G401.6 (cell line): ENCODE measurements around the gene PLD4.
"Not testable (repeated sequence)": the region's sequence is repeated elsewhere in the genome, so short reads cannot be mapped to it uniquely, and the experiment has no call there.

Experiments used
- FAIRE-seq: peaks from 2 replicates; lab custom pipeline; 2012; peaks lifted over from hg19 to GRCh38; lab: Jason Lieb, UNC

Gene PLD4

DNA sequence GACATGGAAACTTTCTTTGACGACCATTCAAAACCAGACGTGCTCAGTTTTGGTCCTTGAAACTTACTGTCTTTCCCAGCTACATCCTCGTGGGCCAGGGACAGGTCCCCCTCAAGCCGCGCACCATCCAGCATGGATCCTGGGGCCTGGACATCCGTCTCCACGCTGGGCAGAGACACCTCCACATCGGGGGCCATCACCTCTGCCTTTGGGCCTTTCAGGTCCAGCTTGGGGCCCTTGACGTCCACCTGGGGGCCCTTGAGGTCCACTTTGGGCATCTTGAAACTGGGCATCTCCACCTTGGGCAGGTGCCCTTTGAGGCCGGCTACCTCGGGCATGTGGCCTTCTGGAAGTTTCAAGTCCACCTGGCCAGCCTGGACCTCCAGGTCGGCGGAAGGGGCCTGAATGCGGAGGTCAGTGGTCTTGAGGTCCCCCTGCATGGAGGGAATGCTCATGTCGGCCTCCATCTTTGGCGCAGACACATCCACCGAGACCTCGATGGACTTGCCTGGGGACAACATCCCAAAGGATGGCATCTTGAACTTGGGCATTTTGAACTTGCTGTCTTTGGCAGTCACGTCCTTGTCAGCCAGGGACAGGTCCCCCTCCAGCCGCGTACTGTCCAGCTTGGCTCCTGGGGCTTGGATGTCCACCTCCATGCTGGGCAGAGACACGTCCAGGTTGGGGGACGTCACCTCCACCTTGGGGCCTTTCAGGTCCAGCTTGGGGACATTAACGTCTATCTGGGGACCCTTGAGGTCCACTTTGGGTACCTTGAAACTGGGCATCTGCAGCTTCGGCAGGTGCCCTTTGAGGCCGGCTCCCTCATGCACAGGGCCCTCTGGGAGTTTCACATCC, 17.1 kb downstream of the PLD4 start:
- no peak for FAIRE-seq

GRCh38 chr14:104942586-104942985, 17.9 kb downstream of the PLD4 start:
- FAIRE-seq, result no peak

GRCh38 chr14:104943216-104944015, 18.7 kb downstream of the PLD4 start:
- not testable (repeated sequence) for FAIRE-seq

GRCh38 chr14:104944016-104944308, 19.3 kb downstream of the PLD4 start:
- not testable (repeated sequence) for FAIRE-seq

- not testable (repeated sequence) for FAIRE-seq
Observed at GRCh38 chr14:104944436-104945205, 19.9 kb downstream of the PLD4 start.

- not testable (repeated sequence) for FAIRE-seq
Observed at GRCh38 chr14:104945266-104945665, 20.6 kb downstream of the PLD4 start.

- not testable (repeated sequence) for FAIRE-seq
Observed at GRCh38 chr14:104945986-104946965, 21.6 kb downstream of the PLD4 start.

DNA sequence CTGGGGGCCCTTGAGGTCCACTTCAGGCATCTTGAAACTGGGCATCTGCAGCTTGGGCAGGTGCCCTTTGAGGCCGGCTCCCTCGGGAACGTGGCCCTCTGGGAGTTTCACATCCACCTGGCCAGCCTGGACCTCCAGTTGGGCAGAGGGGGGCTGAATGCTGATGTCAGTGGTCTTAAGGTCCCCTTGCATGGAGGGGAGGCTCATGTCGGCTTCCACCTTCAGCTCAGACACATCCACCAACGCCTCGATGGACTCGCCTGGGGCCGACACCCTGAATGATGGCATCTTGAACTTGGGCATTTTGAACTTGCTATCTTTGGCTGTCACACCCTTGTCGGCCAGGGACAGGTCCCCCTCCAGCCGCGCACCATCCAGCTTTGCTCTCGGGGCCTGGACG, 22.5 kb downstream of the PLD4 start:
- FAIRE-seq, result not testable (repeated sequence)

DNA sequence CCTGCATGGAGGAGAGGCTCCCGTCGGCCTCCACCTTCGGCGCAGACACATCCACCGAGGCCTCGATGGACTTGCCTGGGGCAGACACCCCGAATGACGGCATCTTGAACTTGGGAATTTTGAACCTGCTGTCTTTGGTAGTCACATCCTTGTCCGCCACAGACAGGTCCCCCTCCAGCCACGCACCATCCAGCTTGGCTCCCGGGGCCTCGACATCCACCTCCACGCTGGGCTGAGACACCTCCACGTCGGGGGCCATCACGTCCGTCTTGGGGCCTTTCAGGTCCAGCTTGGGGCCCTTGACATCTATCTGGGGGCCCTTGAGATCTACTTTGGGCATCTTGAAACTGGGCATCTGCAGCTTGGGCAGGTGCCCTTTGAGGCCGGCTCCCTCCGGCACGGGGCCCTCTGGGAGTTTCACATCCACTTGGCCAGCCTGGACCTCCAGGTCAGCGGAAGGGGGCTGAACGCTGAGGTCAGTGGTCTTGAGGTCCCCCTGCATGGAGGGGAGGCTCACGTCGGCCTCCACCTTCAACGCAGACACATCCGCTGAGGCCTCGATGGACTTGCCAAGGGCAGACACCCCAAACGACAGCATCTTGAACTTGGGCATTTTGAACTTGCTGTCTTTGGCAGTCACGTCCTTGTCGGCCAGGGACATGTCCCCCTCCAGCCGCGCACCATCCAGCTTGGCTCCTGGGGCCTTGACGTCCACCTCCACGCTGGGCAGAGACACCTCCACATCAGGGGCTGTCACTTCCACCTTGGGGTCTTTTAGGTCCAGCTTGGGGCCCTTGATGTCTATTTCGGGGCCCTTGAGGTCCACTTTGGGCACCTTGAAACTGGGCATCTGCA, 23.4 kb downstream of the PLD4 start:
- not testable (repeated sequence) for FAIRE-seq

DNA sequence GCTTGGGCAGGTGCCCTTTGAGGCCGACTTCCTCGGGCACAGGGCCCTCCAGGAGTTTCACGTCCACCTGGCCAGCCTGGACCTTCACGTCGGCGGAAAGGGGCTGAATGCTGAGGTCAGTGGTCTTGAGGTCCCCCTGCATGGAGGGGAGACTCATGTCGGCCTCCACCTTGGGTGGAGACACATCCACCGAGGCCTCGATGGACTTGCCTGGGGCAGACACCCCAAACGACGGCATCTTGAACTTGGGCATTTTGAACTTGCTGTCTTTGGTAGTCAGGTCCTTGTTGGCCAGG, 24.0 kb downstream of the PLD4 start:
- no peak for FAIRE-seq

GRCh38 chr14:104949406-104949955, 24.8 kb downstream of the PLD4 start:
- not testable (repeated sequence) for FAIRE-seq

- no peak for FAIRE-seq
Observed at GRCh38 chr14:104950021-104950420, 25.3 kb downstream of the PLD4 start.

- FAIRE-seq, result not testable (repeated sequence)
Observed at GRCh38 chr14:104950701-104951100, 26.0 kb downstream of the PLD4 start.

- FAIRE-seq, result not testable (repeated sequence)
Observed at GRCh38 chr14:104951863-104952657, 27.4 kb downstream of the PLD4 start.

DNA sequence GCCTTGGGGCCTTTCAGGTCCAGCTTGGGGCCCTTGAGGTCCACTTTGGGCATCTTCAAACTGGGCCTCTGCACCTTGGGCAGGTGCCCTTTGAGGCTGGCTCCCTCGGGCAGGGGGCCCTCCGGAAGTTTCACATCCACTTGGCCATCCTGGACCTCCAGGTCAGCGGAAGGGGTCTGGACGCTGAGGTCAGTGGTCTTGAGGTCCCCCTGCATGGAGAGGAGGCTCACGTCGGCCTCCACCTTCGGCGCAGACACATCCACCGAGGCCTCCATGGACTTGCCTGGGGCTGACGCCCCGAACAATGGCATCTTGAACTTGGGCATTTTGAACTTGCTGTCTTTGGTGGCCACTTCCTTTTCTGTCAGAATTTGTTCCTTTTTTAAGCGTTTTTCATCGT, 28.4 kb downstream of the PLD4 start:
- FAIRE-seq, result no peak

DNA sequence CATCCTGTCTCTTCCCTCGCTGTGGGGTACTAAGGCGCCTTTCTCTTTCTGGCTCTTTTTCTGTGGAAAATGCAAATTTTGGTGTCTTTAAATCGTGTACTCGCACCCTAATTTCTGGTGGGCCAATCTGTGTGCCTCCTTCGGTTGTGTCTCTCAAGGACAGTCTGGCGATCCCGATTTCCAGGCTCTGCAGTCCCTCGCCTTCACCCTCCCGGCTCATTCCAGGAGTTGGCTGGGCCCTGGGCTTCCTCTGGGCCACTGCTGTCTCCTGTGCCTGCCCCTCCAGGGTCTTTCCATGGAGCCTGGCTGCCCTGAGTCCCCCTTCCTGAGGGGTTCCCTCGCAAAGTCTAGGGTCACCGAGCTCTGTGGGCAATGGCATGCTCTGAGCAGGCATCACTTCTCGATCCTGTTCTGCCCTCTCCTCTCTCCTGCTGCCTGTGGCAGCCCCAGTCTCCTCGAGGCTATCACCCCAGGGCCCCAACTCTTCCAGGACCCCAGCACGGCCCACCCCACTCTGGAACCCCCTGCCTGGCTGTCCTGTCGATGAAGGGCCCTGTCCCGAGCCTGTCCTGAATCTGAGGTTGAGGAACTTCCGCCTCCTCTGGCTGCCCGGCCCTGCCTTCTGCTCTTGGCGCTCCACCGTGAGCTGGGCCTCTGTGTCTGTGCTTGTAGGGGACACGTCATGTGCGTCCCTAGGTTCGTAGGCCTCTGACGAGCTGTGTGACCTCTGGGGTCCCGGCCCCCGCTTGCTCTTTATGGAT, 29.4 kb downstream of the PLD4 start:
- FAIRE-seq, result no peak

DNA sequence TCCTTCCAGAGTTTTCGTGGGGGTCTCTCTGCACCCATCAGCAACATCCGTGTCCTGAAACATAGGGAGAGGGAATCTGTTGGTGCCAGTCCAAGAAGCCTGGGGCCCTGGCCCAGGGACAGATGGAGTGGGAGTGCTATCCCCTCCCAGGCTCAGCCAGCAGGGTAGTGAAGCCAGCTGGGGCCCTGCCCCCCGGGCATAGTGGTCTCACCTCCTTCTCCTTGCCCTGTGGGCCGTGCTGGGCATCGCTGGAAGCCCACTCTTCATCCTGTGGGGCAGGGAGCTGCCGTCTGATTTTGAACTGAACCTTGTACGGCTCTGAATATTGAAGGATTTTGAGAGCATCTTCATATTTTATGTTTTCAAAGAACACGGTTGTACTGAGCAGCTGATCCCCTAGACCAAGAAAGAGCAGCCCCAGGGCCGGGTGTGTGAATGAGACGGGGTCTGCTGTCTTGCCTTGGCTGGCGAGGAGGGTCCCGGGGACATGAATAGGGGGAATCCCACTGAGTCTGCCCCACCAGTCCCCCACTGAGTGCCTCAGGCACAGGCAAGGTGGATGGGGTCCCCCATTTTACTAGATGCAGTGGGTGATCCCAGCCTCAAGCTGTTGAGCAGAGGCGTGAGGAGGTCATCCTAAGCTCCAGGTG, 30.2 kb downstream of the PLD4 start:
- FAIRE-seq, result no peak

DNA sequence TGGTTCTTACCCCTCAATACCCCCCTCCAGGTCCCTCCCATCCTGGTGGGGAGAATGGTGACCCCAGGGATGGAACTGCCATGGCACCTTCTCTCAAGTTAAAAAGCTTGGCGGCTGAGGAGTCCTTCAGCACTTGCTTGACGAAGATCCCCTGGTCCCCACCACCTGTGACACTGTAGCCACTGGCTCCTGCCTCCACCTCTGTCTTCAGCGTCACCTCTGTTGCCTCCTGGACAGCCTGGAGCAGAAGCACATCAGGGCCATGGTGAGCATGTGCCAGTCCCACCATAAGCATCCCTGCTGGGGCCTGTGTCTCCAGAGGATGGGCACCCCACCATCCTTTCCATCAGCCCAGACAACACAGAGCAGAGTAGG, 30.7 kb downstream of the PLD4 start:
- no peak for FAIRE-seq
